GM21737 (cell line): ENCODE results near the gene SNED1.

ENCODE experiments used
- ATAC-seq: cut with Tn5 transposase; IDR thresholded peaks from one replicate; pipeline ENCODE4 v1.9.1; 2021; ENCODE audit warnings: mild to moderate bottlenecking, moderate library complexity; ENCODE audit not compliant: unreplicated experiment

Gene SNED1

DNA sequence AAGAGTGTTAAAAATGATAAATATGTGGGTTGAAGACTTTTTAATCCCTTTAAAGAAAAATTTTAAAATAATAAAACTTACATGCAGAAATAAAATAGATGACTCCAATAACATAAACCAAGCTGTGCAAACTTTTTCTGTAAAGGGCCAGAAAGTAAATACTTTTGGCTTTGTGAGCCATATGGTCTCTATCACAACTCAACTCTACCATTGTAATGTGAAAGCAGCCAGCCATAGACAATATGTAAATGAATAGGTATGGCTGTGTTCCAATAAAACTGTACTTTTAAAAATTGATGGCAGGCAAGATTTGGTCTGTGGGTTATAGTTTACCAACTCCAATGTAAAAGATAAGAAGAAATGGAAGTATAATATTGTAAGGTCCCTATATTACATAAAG lies 45.2 kb downstream of the SNED1 start:
- no peak for ATAC-seq

DNA sequence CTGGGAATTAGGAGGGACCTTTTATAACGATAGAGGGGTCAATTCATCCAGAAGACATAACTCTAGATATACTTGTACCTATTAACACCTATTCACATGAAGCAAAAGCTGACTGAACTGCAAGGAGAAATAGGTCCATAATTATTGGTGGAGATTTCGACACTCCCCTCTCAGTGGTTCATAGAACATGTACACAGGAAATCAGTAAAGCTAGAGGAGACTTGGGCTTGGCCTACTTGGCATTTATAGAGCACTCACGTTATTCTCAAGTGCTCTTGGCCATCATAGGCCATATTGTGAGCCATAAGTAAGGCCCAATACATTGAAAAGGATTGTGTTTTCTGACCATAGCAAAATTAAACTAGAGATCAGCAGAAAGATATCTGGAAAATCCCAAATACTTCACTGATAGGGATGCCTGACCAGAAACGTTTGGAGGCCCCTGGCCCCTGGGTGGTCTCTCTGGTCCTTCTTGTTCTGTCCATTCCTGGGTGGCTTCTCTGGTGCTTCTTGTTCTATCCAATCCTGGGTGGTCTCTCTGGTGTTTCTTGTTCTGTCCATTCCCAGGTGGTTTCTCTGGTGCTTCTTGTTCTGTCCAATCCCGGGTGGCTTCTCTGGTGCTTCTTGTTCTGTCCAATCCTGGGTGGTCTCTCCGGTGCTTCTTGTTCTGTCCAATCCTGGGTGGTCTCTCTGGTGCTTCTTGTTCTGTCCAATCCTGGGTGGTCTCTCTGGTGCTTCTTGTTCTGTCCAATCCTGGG lies 49.0 kb downstream of the SNED1 start:
- no peak for ATAC-seq

DNA sequence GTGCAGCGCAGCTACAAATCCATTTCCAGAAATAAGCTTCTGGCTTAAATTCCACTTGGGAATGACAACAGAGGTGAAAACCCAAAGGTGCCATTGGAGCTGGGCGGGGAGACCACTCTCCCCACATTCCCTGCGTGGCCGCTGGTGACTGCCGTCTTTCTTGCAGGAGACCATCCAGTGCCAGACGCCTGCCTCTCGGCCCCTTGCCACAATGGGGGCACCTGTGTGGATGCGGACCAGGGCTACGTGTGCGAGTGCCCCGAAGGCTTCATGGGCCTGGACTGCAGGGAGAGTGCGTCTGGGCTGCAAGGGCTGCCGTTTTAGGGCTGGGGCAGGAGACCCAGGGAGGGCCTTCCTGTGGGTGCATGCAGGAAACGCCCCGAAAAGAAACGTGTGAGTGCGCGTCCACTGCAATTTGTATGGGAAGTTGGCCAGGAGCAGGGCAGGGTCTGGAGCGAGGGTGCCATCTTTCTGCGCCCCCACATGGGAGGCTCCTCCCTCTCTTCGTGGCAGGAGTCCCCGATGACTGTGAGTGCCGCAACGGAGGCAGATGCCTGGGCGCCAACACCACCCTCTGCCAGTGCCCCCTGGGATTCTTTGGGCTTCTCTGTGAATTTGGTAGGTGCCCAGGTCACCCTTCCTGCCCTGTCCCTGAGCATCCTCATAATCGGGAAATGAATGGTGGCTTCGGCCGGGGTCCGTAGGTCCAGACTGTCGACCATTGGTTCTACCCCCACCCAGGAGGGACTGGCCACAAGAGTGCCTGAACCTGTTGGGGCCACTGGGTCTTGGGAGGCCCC lies 49.9 kb downstream of the SNED1 start:
- no peak for ATAC-seq

DNA sequence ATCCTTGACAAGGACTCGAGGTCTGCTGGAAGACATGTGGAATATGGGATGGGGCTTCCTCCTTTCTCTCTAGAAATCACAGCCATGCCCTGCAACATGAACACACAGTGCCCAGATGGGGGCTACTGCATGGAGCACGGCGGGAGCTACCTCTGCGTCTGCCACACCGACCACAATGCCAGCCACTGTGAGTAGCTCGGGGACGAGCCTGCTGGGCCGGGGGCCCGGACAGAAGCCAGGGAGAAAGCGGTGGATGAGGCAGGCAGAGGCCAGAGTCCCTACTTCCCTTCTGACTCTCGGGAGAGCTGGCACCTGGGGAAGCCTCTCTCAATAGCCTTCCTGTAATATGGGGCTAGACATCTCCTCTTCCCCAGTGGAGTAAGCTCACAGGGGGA lies 50.5 kb downstream of the SNED1 start:
- ATAC-seq: no peak

GRCh38 chr2:241049739-241050623 lies 51.6 kb downstream of the SNED1 start:
- ATAC-seq: no peak

- no peak for ATAC-seq
These were observed 52.5 kb downstream of the SNED1 start for GRCh38 chr2:241050624-241051577.

GRCh38 chr2:241051578-241052487 lies 53.4 kb downstream of the SNED1 start:
- no peak for ATAC-seq

DNA sequence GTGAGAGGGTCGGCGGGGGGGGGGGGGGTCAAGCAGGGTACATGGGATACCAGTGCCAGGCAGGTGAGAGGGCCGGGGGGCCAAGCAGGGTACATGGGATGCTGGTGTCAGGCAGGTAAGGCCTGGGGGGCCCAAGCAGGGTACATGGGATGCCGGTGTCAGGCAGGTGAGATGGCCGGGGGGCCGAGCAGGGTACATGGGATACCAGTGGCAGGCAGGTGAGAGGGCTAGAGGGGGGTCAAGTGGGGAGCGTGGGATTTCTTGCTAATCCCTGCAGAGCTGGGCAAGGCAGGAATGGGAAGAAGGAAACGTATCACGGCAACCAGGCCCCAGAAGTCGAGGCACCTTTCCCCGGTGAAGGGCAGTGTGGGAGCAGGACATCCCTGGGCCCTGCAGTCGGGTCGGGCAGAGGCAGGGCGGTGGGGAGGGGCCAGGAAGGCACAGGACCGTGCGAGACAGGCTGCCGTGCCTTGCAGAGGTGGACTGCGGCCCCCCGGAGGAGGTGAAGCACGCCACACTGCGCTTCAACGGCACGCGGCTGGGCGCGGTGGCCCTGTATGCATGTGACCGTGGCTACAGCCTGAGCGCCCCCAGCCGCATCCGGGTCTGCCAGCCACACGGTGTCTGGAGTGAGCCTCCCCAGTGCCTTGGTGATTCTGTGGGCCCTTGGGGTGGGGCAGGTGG lies 54.4 kb downstream of the SNED1 start:
- no peak for ATAC-seq

- no peak for ATAC-seq
These were observed 55.3 kb downstream of the SNED1 start for GRCh38 chr2:241053576-241054251.

GRCh38 chr2:241061275-241061674 lies 62.9 kb downstream of the SNED1 start:
- no peak for ATAC-seq

DNA sequence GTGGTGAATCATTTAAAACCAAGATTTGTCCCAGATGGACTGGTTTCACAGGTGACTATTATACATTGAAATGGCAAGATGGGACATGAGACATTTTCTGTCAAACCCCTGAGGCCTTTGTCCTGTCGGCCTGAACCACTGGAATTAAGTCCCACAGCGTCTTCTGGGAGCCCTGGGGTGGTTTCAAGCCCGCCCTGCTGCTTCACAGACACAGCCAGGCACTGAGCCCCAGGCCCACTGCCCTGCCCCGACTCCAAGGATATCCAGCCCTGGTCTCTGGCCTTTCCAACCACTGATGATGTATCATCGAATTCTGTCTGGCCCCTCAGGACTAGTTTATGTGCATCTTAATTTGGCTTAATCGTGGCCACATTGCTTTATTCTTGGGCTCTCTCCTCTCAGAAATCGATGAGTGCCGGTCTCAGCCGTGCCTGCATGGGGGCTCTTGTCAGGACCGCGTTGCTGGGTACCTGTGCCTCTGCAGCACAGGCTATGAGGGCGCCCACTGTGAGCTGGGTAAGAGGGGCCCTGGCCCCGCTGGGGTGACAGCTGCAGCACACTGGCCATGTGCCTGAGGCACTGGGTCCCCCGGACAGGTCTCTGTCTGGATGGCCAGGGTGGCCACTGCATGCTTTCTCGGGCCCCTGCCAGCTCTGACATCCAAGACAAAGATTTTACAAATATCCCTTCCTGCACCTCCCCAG lies 64.1 kb downstream of the SNED1 start:
- no peak for ATAC-seq

- ATAC-seq: no peak
These were observed 64.7 kb downstream of the SNED1 start for GRCh38 chr2:241063093-241063551.

DNA sequence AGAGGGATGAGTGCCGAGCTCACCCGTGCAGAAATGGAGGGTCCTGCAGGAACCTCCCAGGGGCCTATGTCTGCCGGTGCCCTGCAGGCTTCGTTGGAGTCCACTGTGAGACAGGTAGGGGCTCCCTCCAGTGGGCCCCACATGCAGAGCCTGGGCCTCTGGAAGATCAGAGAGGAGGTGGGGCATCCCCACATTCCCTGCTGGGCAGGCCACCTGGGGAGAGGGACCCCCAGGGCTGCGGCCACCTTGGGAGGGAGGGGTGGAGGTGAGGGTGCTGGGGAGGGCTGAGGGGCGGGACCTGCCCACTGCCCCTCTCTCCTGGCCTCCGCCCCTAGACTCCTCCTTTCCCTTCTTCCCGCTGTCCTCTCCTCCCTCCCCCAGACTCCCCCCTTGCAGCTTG lies 65.2 kb downstream of the SNED1 start:
- ATAC-seq: no peak

DNA sequence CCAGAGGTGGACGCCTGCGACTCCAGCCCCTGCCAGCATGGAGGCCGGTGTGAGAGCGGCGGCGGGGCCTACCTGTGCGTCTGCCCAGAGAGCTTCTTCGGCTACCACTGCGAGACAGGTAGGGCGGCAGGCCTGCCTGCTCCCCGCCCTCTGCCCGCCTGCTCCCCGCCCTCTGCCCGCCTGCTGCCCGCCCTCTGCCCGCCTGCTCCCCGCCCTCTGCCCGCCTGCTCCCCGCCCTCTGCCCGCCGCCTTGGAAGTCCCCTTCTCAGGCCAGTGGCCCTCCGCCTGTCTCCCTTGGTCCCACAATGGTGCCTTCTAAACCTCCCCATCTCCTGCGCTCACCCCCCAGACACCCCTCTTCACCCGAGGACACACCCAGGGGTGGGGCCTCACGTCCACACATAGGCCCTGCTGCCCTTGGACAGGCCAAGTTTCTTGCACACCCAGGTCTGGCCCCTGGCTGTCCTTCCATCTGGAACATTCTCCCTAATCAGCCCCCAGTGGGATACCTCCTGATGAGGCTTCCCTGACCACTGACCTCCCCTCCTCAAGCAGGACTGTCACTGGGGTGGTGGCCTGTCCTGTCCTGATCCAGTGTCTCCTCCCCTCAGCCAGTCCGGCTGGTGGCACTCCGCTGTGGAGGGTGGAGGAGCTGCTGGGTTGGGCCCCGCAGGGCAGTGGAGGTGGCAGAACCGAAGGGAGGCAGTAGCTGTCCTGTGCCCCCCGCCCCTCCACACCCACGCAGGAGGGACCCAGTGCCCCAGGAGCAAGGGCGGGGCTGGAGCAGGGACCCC lies 65.8 kb downstream of the SNED1 start:
- no peak for ATAC-seq

- ATAC-seq: no peak
These were observed 66.5 kb downstream of the SNED1 start for GRCh38 chr2:241064802-241065354.

- no peak for ATAC-seq
These were observed 67.0 kb downstream of the SNED1 start for GRCh38 chr2:241065355-241065803.
